Heart left ventricle (tissue), 16 donors: ENCODE measurements around the gene MAP4K2. TPM values are rescaled to one million over a fixed set of nuclear protein-coding genes. Genes with fewer than 3 reads are reported as not detected.

Experiments used
- ATAC-seq, 4 donors: fragments of 200-7000 bp; cut with Tn5 transposase; one replicate each; pipeline ENCODE4 v1.9.1; 2020 to 2022; ENCODE audit warnings: moderate library complexity in 4 of 4, mild to moderate bottlenecking in 3 of 4, moderate number of reproducible peaks in 1 of 4
- DNase-seq, 5 donors: peaks; one replicate each; pipeline ENCODE4 v3.0.0-alpha.2; 2020
- H3K27ac ChIP-seq, 12 donors: fragments of 200-600 bp; sonication (generic) in 4 of 12; one replicate each; pipeline versions ENCODE4 v1.5.0 to v1.8.0; 2016 to 2022; ENCODE audit warnings: mild to moderate bottlenecking in 2 of 12
- H3K27me3 ChIP-seq, 9 donors: fragments of 200-600 bp; sonication (generic) in 2 of 9; one replicate each; pipeline versions ENCODE4 v1.5.1 to v1.8.0; 2016 to 2022; ENCODE audit warnings: mild to moderate bottlenecking in 3 of 9
- H3K36me3 ChIP-seq, 9 donors: fragments of 200-600 bp; sonication (generic) in 2 of 9; one replicate each; pipeline versions ENCODE4 v1.5.0 to v1.8.0; 2018 to 2022; ENCODE audit warnings: mild to moderate bottlenecking in 2 of 9
- H3K4me1 ChIP-seq, 12 donors: fragments of 200-600 bp; sonication (generic) in 4 of 12; one replicate each; pipeline versions ENCODE4 v1.5.0 to v1.8.0; 2016 to 2022; ENCODE audit warnings: mild to moderate bottlenecking in 3 of 12
- H3K4me3 ChIP-seq, 12 donors: fragments of 200-600 bp; sonication (generic) in 4 of 12; one replicate each; pipeline versions ENCODE4 v1.5.0 to v1.8.0; 2017 to 2022; ENCODE audit warnings: mild to moderate bottlenecking in 9 of 12, moderate library complexity in 4 of 12
- H3K9me3 ChIP-seq, 12 donors: fragments of 200-600 bp; sonication (generic) in 4 of 12; one replicate each; pipeline versions ENCODE4 v1.5.0 to v1.8.0; 2016 to 2022; ENCODE audit warnings: mild to moderate bottlenecking in 1 of 12
- CTCF ChIP-seq, 12 donors: fragments of 200-600 bp; sonication (generic) in 4 of 12; IDR thresholded peaks; one replicate each; pipeline versions ENCODE4 v1.5.0 to v1.8.0; 2018 to 2022; ENCODE audit warnings: antibody characterized with exemption in 12 of 12, mild to moderate bottlenecking in 5 of 12
- POLR2A ChIP-seq, 2 donors: fragments of 450-650 bp; IDR thresholded peaks; one replicate each; pipeline ENCODE4 v1.6.1; 2017; ENCODE audit warnings: antibody characterized with exemption in 2 of 2, mild to moderate bottlenecking in 2 of 2, moderate library complexity in 2 of 2
- WGBS, 4 donors: extraction: QIAGEN DNeasy Blood & Tissue Kit in 2 of 4; methylation state at CpG; one replicate each; pipeline versions ENCODE4 v1.1.5 to v1.1.7; 2013 to 2018; 5-methylcytosine and 5-hydroxymethylcytosine counted together
- intact Hi-C, 10 donors: fragments of 100-400 bp; cut with DNase I; formaldehyde crosslinking; loops; one replicate each; pipeline versions ENCODE4 v1.11.1 to v1.14.2; 2022
- polyA plus RNA-seq, 2 donors: library from polyadenylated mRNA; stranded (reverse); fragments of 200-250 nt; gene quantifications; one replicate each; pipeline ENCODE4 v1.2.3, GENCODE V29; 2013
- total RNA-seq, 9 donors: library from RNA; depleted of rRNA in 2 of 9; stranded (reverse); fragments of >200 nt in 2 of 9; fragmentation: NEBNext Ultra II Directional in 3 of 9; extraction: Animal tissue kit (Norgen Biotek cat#: 25700) in 3 of 9; gene quantifications; one replicate each; pipeline versions ENCODE4 v1.1.0 to v1.2.4, GENCODE V29; 2016 to 2023
- donor health status: ischemic (EF 13 %, LVEDD 7.1; RV severe dilation, severe dysfunction).
- donor health status: healthy with polysubstance abuse.
- donor health status: DM: no; HTN: yes; CAD: no.
- donor health status: DM: no; HTN: no; CAD: no.
- donor health status: ischemic (EF 25% LVEDD 6.9; RV normal size, moderate dysfunction).
- donor health status: ischemic (EF 25% LVEDD 5.7; RV mildly dilated, moderate dysfunction).
- donor health status: healthy.
- donor health status: DM: yes; HTN: yes; CAD: no.
- donor health status: ischemic (EF 35%, LVEDD 5.7; RV mildly dilated, moderate dysfunction).
- donor health status: nonischemic (EF 11% LVEDD 7.7; RV severe dilation, severe dysfunction).
- donor health status: DM: yes; HTN: yes; CAD: no.
- donor health status: PGD.
- donor health status: ischemic (EF 29% LVEDD 5.4; RV normal size, mild dysfunction).
- donor health status: nonischemic (EF 23%, LVEDD 6.1; RV moderate dilation, normal function).

The MAP4K2 gene
- total and polyA plus RNA-seq, 11 donors: 7.0 to 27.5 (median 8.6) TPM

GRCh38 chr11:64757549-64758329 is 45.3 kb downstream of the MAP4K2 start:
- DNase-seq (peak in 1 of 5 donors; percentile 24), ATAC-seq (no peak)
- H3K36me3 ChIP-seq: peaks cover 0 to 16% (median 8%) of the 10 kb centered on the region in 9 donors
- 87 to 92% (median 89%) methylated on average over 11 to 19 of the region's 19 CpGs for WGBS, 4 donors
- no peak for TF ChIP-seq POLR2A (IDR thresholded peaks at IDR 0.05)
- TF ChIP-seq CTCF (IDR thresholded peaks at IDR 0.05): no peak
- H3K27ac ChIP-seq: peak overlapping the region in 1 of 12 donors; percentile 81
- H3K27me3 ChIP-seq: no peaks in the 10 kb centered on the region
- intact Hi-C loops: no loop called here
- H3K9me3 ChIP-seq: no peaks in the 10 kb centered on the region
- H3K4me3 ChIP-seq: no peak overlapping the region
- peaks cover 2 to 44% (median 31%) of the 10 kb centered on the region in 12 donors for H3K4me1 ChIP-seq

DNA sequence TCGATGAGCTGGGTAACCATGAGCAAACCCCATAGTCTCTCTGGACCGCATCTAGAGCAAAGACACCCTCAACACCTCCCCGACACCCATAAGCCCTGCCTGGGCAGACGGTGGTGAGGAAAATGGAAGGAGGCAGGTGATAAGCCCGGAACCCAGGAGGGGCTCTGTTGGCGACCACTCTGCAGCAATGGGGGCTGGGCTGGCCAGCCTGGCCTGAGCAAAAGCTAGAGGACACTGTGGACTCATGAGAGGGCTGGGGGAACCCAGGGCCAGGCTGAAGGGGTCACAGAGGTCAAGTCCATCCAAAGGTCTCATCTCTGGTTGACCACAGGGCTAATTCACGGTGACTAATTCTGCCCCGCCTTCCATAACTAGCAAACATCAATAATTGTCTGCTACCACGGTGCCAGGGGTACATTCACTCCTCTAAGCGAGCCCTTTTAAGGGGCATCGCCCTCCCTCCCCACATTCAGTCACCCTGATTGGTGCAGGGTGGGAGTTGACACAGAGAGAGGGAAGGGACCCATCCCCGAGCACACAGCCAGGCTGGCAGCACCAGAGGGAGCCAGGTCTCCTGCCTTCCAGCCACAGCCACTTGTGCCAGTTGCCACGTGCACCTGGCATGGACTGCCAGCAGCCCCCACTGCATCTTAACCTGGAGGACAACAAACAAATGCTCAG is 47.2 kb downstream of the MAP4K2 start:
- peaks cover 0 to 34% (median 14%) of the 10 kb centered on the region in 9 donors for H3K36me3 ChIP-seq
- TF ChIP-seq POLR2A (IDR thresholded peaks at IDR 0.05) (no peak), CTCF (IDR thresholded peaks at IDR 0.05) (no peak)
- H3K9me3 ChIP-seq: no peaks in the 10 kb centered on the region
- no peak overlapping the region for H3K4me3 ChIP-seq
- 80 to 87% (median 82%) methylated on average over 11 to 13 of the region's 13 CpGs for WGBS, 4 donors
- ATAC-seq (no peak), DNase-seq (peak in 1 of 5 donors; percentile 24)
- intact Hi-C loops: no loop called here
- no peak overlapping the region for H3K27ac ChIP-seq
- H3K4me1 ChIP-seq: peaks cover 0 to 25% (median 20%) of the 10 kb centered on the region in 12 donors
- no peaks in the 10 kb centered on the region for H3K27me3 ChIP-seq

DNA sequence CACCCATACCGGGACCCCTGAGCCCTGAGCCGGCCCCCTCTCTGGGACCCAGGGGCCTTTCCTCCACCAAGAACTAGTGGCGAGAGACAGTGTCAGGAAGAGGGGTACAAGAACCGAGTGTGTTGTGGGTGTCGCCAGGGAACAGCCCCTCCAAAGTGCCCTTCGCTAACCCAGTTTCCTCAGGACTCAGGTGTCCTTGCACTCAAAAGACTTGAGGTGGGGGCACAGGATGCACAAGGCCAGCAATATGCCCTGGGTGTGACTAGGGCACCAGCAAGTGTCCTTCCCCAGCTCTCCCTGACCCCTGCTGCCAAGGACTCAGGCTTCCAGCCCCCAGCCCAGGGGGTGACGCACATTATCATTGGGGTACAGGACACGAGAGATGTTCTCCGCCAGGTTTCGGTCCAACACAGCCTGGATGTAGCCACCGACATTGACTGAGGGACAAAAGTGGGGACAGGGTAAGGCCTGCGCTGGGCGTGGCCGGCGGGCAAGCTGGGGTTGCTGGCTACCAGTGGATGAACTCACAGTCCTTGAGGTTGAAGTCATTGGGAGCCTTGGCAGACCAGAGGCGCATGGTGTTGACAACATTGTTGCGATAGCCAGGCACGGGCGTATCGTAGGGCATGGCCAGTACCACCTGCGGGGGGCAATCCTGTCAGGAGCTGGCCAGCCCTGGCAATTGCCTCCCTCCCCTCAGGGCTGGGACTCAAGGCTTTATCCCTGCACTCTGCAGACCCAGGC is 47.9 kb downstream of the MAP4K2 start:
- Histone ChIP-seq H3K4me3 (no peak overlapping the region), H3K9me3 (no peaks in the 10 kb centered on the region), H3K4me1 (peaks cover 0 to 18% (median 12%) of the 10 kb centered on the region in 12 donors), H3K36me3 (peaks cover 0 to 41% (median 16%) of the 10 kb centered on the region in 9 donors), H3K27ac (no peak overlapping the region), H3K27me3 (no peaks in the 10 kb centered on the region)
- ATAC-seq (no peak), DNase-seq (no peak)
- 83 to 94% (median 88%) methylated on average over 18 to 21 of the region's 21 CpGs for WGBS, 4 donors
- intact Hi-C loops: no loop called here
- TF ChIP-seq CTCF (IDR thresholded peaks at IDR 0.05) (no peak), POLR2A (IDR thresholded peaks at IDR 0.05) (no peak)
